Stomach smooth muscle (tissue), 2 donors: Measurements from ENCODE around the gene USP5.
A peak's percentile ranks its signal among the peaks of the same experiment; 100 is the strongest.

Source experiments
- H3K27ac ChIP-seq: one replicate; pipeline ENCODE4 v1.7.0; 2013; ENCODE audit warnings: mild to moderate bottlenecking, low read length, inconsistent platforms
- H3K27me3 ChIP-seq, 2 donors: one replicate each; pipeline ENCODE4 v1.7.0; 2013; ENCODE audit warnings: low read length in 2 of 2; ENCODE audit not compliant: insufficient read depth in 2 of 2, control insufficient read depth in 1 of 2
- H3K36me3 ChIP-seq, 2 donors: one replicate each; pipeline ENCODE4 v1.7.0; 2013; ENCODE audit warnings: low read length in 2 of 2; ENCODE audit not compliant: control insufficient read depth in 2 of 2, insufficient read depth in 2 of 2
- H3K4me1 ChIP-seq: one replicate; pipeline ENCODE4 v1.7.0; 2013; ENCODE audit warnings: low read length; ENCODE audit not compliant: control insufficient read depth, insufficient read depth
- H3K4me3 ChIP-seq, 2 donors: one replicate each; pipeline ENCODE4 v1.7.0; 2013; ENCODE audit warnings: low read length in 2 of 2
- H3K9ac ChIP-seq, 2 donors: one replicate each; pipeline ENCODE4 v1.7.0; 2013; ENCODE audit warnings: low read length in 2 of 2, mild to moderate bottlenecking in 1 of 2
- H3K9me3 ChIP-seq, 2 donors: one replicate each; pipeline ENCODE4 v1.7.0; 2013; ENCODE audit warnings: low read length in 2 of 2; ENCODE audit not compliant: control insufficient read depth in 2 of 2
- donor health status: healthy.
- donor health status: Pancreatic carcinoma.

USP5 gene

GRCh38 chr12:6842075-6842474 is 9.9 kb upstream of the USP5 start:
- no peaks in the 10 kb centered on the region for H3K9me3 ChIP-seq
- H3K4me1 ChIP-seq = no peaks in the 10 kb centered on the region
- H3K27ac ChIP-seq = no peak overlapping the region
- no peak overlapping the region for H3K4me3 ChIP-seq
- no peaks in the 10 kb centered on the region for H3K27me3 ChIP-seq
- H3K9ac ChIP-seq = no peak overlapping the region
- peaks cover 28 to 54% of the 10 kb centered on the region in 2 donors for H3K36me3 ChIP-seq

- no peaks in the 10 kb centered on the region for H3K9me3 ChIP-seq
- peaks cover 23 to 50% of the 10 kb centered on the region in 2 donors for H3K36me3 ChIP-seq
- H3K9ac ChIP-seq = no peak overlapping the region
- H3K4me1 ChIP-seq = no peaks in the 10 kb centered on the region
- no peak overlapping the region for H3K4me3 ChIP-seq
- no peak overlapping the region for H3K27ac ChIP-seq
- H3K27me3 ChIP-seq = no peaks in the 10 kb centered on the region
These were observed 8.6 kb upstream of the USP5 start for GRCh38 chr12:6843118-6843902.

GRCh38 chr12:6845395-6845794 is 6.6 kb upstream of the USP5 start:
- Histone ChIP-seq H3K9ac (no peak overlapping the region), H3K27me3 (no peaks in the 10 kb centered on the region), H3K4me3 (no peak overlapping the region), H3K27ac (no peak overlapping the region), H3K36me3 (peaks cover 23 to 43% of the 10 kb centered on the region in 2 donors), H3K9me3 (no peaks in the 10 kb centered on the region), H3K4me1 (no peaks in the 10 kb centered on the region)

DNA sequence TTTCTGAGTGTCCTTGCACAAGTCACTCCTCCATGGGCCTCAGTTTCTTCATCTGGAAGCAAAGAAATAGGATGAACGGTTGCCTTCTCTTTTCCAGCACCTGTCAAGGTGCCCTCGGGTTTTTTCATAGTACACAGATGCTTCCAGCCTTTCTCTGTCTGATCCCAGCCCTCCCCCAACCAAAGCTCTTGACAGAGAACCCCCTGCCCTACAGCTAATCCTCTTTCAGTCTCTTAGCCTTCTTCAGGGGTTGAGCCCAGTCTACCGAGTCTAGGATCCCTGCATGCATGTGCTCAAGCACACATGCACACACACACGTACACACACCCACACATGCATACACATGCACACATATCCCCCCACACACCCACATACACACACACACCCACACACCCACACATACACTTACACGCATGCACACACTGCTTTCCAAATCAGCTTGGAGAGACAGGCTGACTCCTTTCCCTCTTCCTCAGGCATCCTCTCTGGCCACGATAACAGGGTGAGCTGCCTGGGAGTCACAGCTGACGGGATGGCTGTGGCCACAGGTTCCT is 5.6 kb upstream of the USP5 start:
- H3K4me1 ChIP-seq = peaks cover 7% of the 10 kb centered on the region
- H3K27me3 ChIP-seq = no peaks in the 10 kb centered on the region
- H3K9me3 ChIP-seq = no peaks in the 10 kb centered on the region
- peaks cover 23 to 43% of the 10 kb centered on the region in 2 donors for H3K36me3 ChIP-seq
- H3K4me3 ChIP-seq = no peak overlapping the region
- H3K9ac ChIP-seq = no peak overlapping the region
- H3K27ac ChIP-seq = no peak overlapping the region

DNA sequence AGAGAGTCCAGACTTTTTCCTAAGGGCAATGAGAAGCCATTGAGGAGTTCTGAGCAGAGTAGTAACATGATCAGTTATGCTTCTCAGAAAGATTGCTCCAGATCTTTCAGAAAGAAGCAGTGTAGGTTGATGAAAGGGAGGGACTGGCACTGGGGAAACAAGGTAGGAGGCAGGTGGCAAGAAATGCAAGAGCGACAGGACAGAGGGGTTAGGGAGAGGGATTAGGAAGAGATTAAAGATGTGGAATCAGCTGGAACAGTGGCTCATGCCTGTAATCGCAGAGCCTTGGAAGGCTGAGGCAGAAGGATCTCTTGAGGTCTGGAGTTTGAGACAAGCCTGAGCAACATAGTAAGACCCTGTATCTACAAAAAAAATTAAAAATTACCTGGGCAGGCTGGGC is 4.3 kb upstream of the USP5 start:
- no peak overlapping the region for H3K27ac ChIP-seq
- no peak overlapping the region for H3K9ac ChIP-seq
- H3K27me3 ChIP-seq = no peaks in the 10 kb centered on the region
- no peaks in the 10 kb centered on the region for H3K9me3 ChIP-seq
- peaks cover 23 to 42% of the 10 kb centered on the region in 2 donors for H3K36me3 ChIP-seq
- H3K4me3 ChIP-seq = no peak overlapping the region
- peaks cover 8% of the 10 kb centered on the region for H3K4me1 ChIP-seq

DNA sequence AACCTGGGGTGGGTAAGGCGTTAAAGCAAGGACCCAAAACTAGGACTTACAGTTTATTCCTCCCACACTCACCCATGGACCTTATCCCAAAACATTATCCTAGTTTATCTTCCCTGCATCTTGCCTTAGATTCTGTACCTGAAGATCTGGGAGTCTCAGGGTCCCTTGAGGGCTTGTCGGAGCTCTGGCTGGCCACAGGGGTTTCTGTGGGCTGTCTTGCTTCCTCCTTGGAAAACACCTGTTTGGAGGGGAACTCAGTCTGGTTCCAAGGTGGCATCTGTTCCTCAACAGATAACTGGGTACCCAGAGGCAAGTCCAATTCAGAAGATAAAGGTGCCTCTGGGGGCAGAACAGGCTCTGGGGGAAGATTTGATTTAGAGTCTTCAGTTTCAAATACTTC is 2.5 kb upstream of the USP5 start:
- Histone ChIP-seq H3K27me3 (no peaks in the 10 kb centered on the region), H3K4me3 (no peak overlapping the region), H3K4me1 (peaks cover 21% of the 10 kb centered on the region), H3K36me3 (peaks cover 20 to 31% of the 10 kb centered on the region in 2 donors), H3K9me3 (no peaks in the 10 kb centered on the region), H3K27ac (no peak overlapping the region), H3K9ac (no peak overlapping the region)

DNA sequence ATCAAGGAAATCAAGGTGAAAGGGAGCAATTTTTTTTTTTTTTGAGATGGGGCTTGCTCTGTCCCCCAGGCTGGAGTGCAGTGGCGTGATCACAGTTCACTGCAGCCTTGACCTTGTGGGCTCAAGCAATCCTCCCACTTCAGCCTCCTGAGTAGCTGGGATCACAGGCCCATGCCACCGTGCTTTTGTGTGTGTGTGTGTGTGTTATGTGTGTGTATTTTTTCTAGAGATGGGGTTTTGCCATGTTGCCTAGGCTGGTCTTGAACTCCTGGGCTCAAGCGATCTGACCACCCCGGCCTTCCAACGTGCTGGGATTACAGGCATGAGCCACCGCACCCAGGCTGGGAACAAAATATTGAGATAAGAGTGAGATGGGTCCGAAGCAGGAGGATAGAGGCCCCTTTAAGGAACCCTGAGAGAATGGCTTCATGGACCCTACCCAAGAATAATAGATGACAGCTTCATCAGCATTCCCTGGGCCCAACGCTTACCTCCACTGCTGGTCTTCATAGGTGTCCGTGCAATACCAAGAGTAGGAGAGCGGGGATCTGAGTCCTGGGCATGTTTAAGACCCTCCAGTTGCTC is 1.9 kb upstream of the USP5 start:
- Histone ChIP-seq H3K27ac (no peak overlapping the region), H3K4me3 (no peak overlapping the region), H3K36me3 (peaks cover 16 to 27% of the 10 kb centered on the region in 2 donors), H3K9ac (no peak overlapping the region), H3K9me3 (no peaks in the 10 kb centered on the region), H3K4me1 (peaks cover 25% of the 10 kb centered on the region), H3K27me3 (no peaks in the 10 kb centered on the region)

- Histone ChIP-seq H3K9me3 (no peaks in the 10 kb centered on the region), H3K27ac (no peak overlapping the region), H3K4me1 (peaks cover 25% of the 10 kb centered on the region), H3K36me3 (peaks cover 16 to 26% of the 10 kb centered on the region in 2 donors), H3K4me3 (peak overlapping the region in 1 of 2 donors; percentile 99), H3K27me3 (no peaks in the 10 kb centered on the region), H3K9ac (no peak overlapping the region)
These were observed 1.2 kb upstream of the USP5 start for GRCh38 chr12:6850796-6851152.

- H3K9ac ChIP-seq = peak within 1 kb of the TSS; percentile 66 to 92
- H3K27ac ChIP-seq = peak within 1 kb of the TSS; percentile 96
- H3K9me3 ChIP-seq = no peaks in the 10 kb centered on the region
- H3K27me3 ChIP-seq = no peaks in the 10 kb centered on the region
- H3K4me3 ChIP-seq = peak within 1 kb of the TSS; percentile 82 to 99
- H3K36me3 ChIP-seq = peaks cover 16 to 28% of the 10 kb centered on the region in 2 donors
- H3K4me1 ChIP-seq = peaks cover 25% of the 10 kb centered on the region
These were observed 613 bp upstream of the USP5 start, which contains the start of gene CDCA3 for GRCh38 chr12:6851153-6851920. Gene CDCA3, minus strand, starts transcription at chr12:6851286. Its CDS starts 334 bp downstream, at chr12:6850952.

GRCh38 chr12:6852651-6853354 is 853 bp downstream of the USP5 start:
- peaks cover 25% of the 10 kb centered on the region for H3K4me1 ChIP-seq
- H3K9me3 ChIP-seq = no peaks in the 10 kb centered on the region
- H3K9ac ChIP-seq = peak overlapping the region; percentile 54 to 66
- H3K27me3 ChIP-seq = no peaks in the 10 kb centered on the region
- H3K27ac ChIP-seq = peak overlapping the region; percentile 96
- peaks cover 23 to 26% of the 10 kb centered on the region in 2 donors for H3K36me3 ChIP-seq
- H3K4me3 ChIP-seq = peak overlapping the region; percentile 62 to 99
